Activated CD4-positive, alpha-beta T cell treated with anti-CD3 and anti-CD28 coated beads, Interleukin-2, amount 10 ng/mL, durations not matched to agents 24 days and 14 days (primary cell): Measurements from ENCODE around the gene CMAS. TPM values are rescaled to one million over a fixed set of nuclear protein-coding genes. Genes with fewer than 3 reads are reported as not detected.
A peak's percentile ranks its signal among the peaks of the same experiment; 100 is the strongest.
"Not testable (repeated sequence)": the region's sequence is repeated elsewhere in the genome, so short reads cannot be mapped to it uniquely, and the experiment has no call there.

Experiments
- DNase-seq: peaks from one replicate; pipeline ENCODE4 v3.0.0; 2022
- H3K27ac Mint-ChIP-seq: one replicate; pipeline ENCODE4 v1.8.0; 2022; ENCODE audit warnings: mild to moderate bottlenecking, mixed read lengths
- H3K27me3 Mint-ChIP-seq: one replicate; pipeline ENCODE4 v1.8.0; 2022; ENCODE audit warnings: mixed read lengths
- H3K36me3 Mint-ChIP-seq: one replicate; pipeline ENCODE4 v1.8.0; 2022; ENCODE audit warnings: low read depth, mild to moderate bottlenecking, mixed read lengths
- H3K4me1 Mint-ChIP-seq: one replicate; pipeline ENCODE4 v1.8.0; 2021; ENCODE audit warnings: mixed read lengths
- H3K4me3 Mint-ChIP-seq: one replicate; pipeline ENCODE4 v1.8.0; 2022; ENCODE audit warnings: mild to moderate bottlenecking, moderate library complexity, mixed read lengths
- H3K9me3 Mint-ChIP-seq: one replicate; pipeline ENCODE4 v1.8.0; 2021; ENCODE audit warnings: mixed read lengths
- intact Hi-C: fragments of 100-400 bp; cut with micrococcal nuclease; formaldehyde crosslinking; loops from one replicate; pipeline ENCODE4 v1.15.1; 2023
- total RNA-seq: library from RNA; stranded (reverse); gene quantifications from 2 replicates; pipeline ENCODE4 v1.2.3, GENCODE V29; 2022

CMAS gene
- 32.9 and 36.7 TPM in 2 replicates for total RNA-seq

GRCh38 chr12:22046090-22046967 lies at the start of gene CMAS:
Gene CMAS, plus strand, starts transcription at chr12:22046218. Its CDS starts 86 bp downstream, at chr12:22046304.
- peak within 1 kb of the TSS; percentile 89 for H3K27ac Mint-ChIP-seq
- intact Hi-C loops = loop anchor here (2.0 to 10.0 kb wide), 4 partner anchors 118 to 610 kb away; partner anchors contain the start of genes ETNK1, GOLT1B, PYROXD1 and RECQL

GRCh38 chr12:21998295-21998694 lies 47.7 kb upstream of the CMAS start:
- Mint-ChIP-seq H3K9me3 (no peaks in the 10 kb centered on the region), H3K4me3 (no peak overlapping the region), H3K4me1 (peaks cover under 1% of the 10 kb centered on the region), H3K27me3 (peaks cover 4% of the 10 kb centered on the region), H3K36me3 (no peaks in the 10 kb centered on the region), H3K27ac (no peak overlapping the region)
- intact Hi-C loops = no loop called here
- no peak for DNase-seq

More at GRCh38 chr12:22046090-22046967, at the start of gene CMAS:
- Mint-ChIP-seq H3K4me3 (peak within 1 kb of the TSS; percentile 98), H3K9me3 (no peaks in the 10 kb centered on the region), H3K27me3 (no peaks in the 10 kb centered on the region), H3K4me1 (peaks cover 34% of the 10 kb centered on the region), H3K36me3 (peaks cover 15% of the 10 kb centered on the region)
- peak; percentile 92 for DNase-seq

- DNase-seq = no peak
- no peak overlapping the region for H3K4me3 Mint-ChIP-seq
- intact Hi-C loops = no loop called here
- H3K27ac Mint-ChIP-seq = no peak overlapping the region
- H3K27me3 Mint-ChIP-seq = peaks cover 4% of the 10 kb centered on the region
- no peaks in the 10 kb centered on the region for H3K36me3 Mint-ChIP-seq
- H3K9me3 Mint-ChIP-seq = no peaks in the 10 kb centered on the region
- H3K4me1 Mint-ChIP-seq = no peaks in the 10 kb centered on the region
Measured at GRCh38 chr12:21998782-21999181, 47.2 kb upstream of the CMAS start.

GRCh38 chr12:22002430-22002829 lies 43.6 kb upstream of the CMAS start:
- Mint-ChIP-seq H3K4me1 (no peaks in the 10 kb centered on the region), H3K27ac (no peak overlapping the region), H3K27me3 (peaks cover 2% of the 10 kb centered on the region), H3K36me3 (no peaks in the 10 kb centered on the region), H3K9me3 (no peaks in the 10 kb centered on the region), H3K4me3 (no peak overlapping the region)
- no peak for DNase-seq
- intact Hi-C loops = no loop called here

GRCh38 chr12:22007794-22008193 lies 38.2 kb upstream of the CMAS start:
- H3K9me3 Mint-ChIP-seq, DNase-seq, H3K36me3 Mint-ChIP-seq, H3K4me3 Mint-ChIP-seq, H3K4me1 Mint-ChIP-seq, H3K27ac Mint-ChIP-seq, intact Hi-C loops, H3K27me3 Mint-ChIP-seq: not testable (repeated sequence)

- intact Hi-C loops = no loop called here
- Mint-ChIP-seq H3K9me3 (peaks cover 3% of the 10 kb centered on the region), H3K4me3 (no peak overlapping the region), H3K27ac (no peak overlapping the region), H3K36me3 (no peaks in the 10 kb centered on the region), H3K4me1 (no peaks in the 10 kb centered on the region), H3K27me3 (peaks cover 2% of the 10 kb centered on the region)
- DNase-seq = no peak
Measured at GRCh38 chr12:22008196-22008595, 37.8 kb upstream of the CMAS start.

GRCh38 chr12:22014041-22014782 lies 31.8 kb upstream of the CMAS start:
- peaks cover 3% of the 10 kb centered on the region for H3K9me3 Mint-ChIP-seq

GRCh38 chr12:22014783-22015144 lies 31.3 kb upstream of the CMAS start:
- peaks cover 3% of the 10 kb centered on the region for H3K9me3 Mint-ChIP-seq
- no peak overlapping the region for H3K27ac Mint-ChIP-seq
- no peak overlapping the region for H3K4me3 Mint-ChIP-seq
- peaks cover 4% of the 10 kb centered on the region for H3K27me3 Mint-ChIP-seq
- intact Hi-C loops = no loop called here
- no peaks in the 10 kb centered on the region for H3K36me3 Mint-ChIP-seq
- H3K4me1 Mint-ChIP-seq = no peaks in the 10 kb centered on the region
- no peak for DNase-seq

More at GRCh38 chr12:22014041-22014782, 31.8 kb upstream of the CMAS start:
- Mint-ChIP-seq H3K36me3 (no peaks in the 10 kb centered on the region), H3K27me3 (peaks cover 4% of the 10 kb centered on the region), H3K27ac (no peak overlapping the region), H3K4me1 (no peaks in the 10 kb centered on the region), H3K4me3 (no peak overlapping the region)
- intact Hi-C loops = no loop called here
- DNase-seq = no peak

GRCh38 chr12:22016982-22017381 lies 29.0 kb upstream of the CMAS start:
- no peak overlapping the region for H3K27ac Mint-ChIP-seq
- intact Hi-C loops = no loop called here

GRCh38 chr12:22018860-22019259 lies 27.2 kb upstream of the CMAS start:
- H3K27ac Mint-ChIP-seq = no peak overlapping the region
- no peaks in the 10 kb centered on the region for H3K36me3 Mint-ChIP-seq
- no peak overlapping the region for H3K4me3 Mint-ChIP-seq
- intact Hi-C loops = loop anchor here (2.0 kb wide), 1 partner anchor 320 kb away; no protein-coding TSS in a partner anchor
- peaks cover 2% of the 10 kb centered on the region for H3K27me3 Mint-ChIP-seq
- no peaks in the 10 kb centered on the region for H3K9me3 Mint-ChIP-seq
- no peaks in the 10 kb centered on the region for H3K4me1 Mint-ChIP-seq
- DNase-seq = no peak

More at GRCh38 chr12:22016982-22017381, 29.0 kb upstream of the CMAS start:
- Mint-ChIP-seq H3K9me3 (no peaks in the 10 kb centered on the region), H3K36me3 (no peaks in the 10 kb centered on the region), H3K4me3 (no peak overlapping the region), H3K4me1 (no peaks in the 10 kb centered on the region), H3K27me3 (peaks cover 4% of the 10 kb centered on the region)
- no peak for DNase-seq

GRCh38 chr12:22023489-22023888 lies 22.5 kb upstream of the CMAS start:
- H3K27me3 Mint-ChIP-seq, H3K9me3 Mint-ChIP-seq, intact Hi-C loops, H3K36me3 Mint-ChIP-seq, DNase-seq, H3K4me1 Mint-ChIP-seq, H3K27ac Mint-ChIP-seq, H3K4me3 Mint-ChIP-seq: not testable (repeated sequence)

GRCh38 chr12:22029491-22029890 lies 16.5 kb upstream of the CMAS start:
- intact Hi-C loops = no loop called here
- Mint-ChIP-seq H3K27ac (no peak overlapping the region), H3K4me3 (no peak overlapping the region), H3K36me3 (no peaks in the 10 kb centered on the region), H3K4me1 (peaks cover 5% of the 10 kb centered on the region), H3K27me3 (no peaks in the 10 kb centered on the region), H3K9me3 (peaks cover under 1% of the 10 kb centered on the region)
- DNase-seq = no peak

- intact Hi-C loops = no loop called here
- Mint-ChIP-seq H3K27ac (no peak overlapping the region), H3K4me3 (no peak overlapping the region), H3K36me3 (no peaks in the 10 kb centered on the region), H3K4me1 (peaks cover 7% of the 10 kb centered on the region), H3K9me3 (no peaks in the 10 kb centered on the region), H3K27me3 (no peaks in the 10 kb centered on the region)
- DNase-seq = no peak
Measured at GRCh38 chr12:22029991-22030390, 16.0 kb upstream of the CMAS start.

GRCh38 chr12:22032732-22033131 lies 13.3 kb upstream of the CMAS start:
- Mint-ChIP-seq H3K27me3 (no peaks in the 10 kb centered on the region), H3K36me3 (no peaks in the 10 kb centered on the region)
- intact Hi-C loops = no loop called here

More at GRCh38 chr12:22032732-22033131, 13.3 kb upstream of the CMAS start:
- DNase-seq = no peak
- no peak overlapping the region for H3K27ac Mint-ChIP-seq
- H3K4me1 Mint-ChIP-seq = peaks cover 5% of the 10 kb centered on the region
- no peak overlapping the region for H3K4me3 Mint-ChIP-seq
- H3K9me3 Mint-ChIP-seq = no peaks in the 10 kb centered on the region
